GM19468 (cell line): ENCODE measurements around the gene CAVIN2.
"Not testable (repeated sequence)": the region's sequence is repeated elsewhere in the genome, so short reads cannot be mapped to it uniquely, and the experiment has no call there.

Source experiments
- ATAC-seq: cut with Tn5 transposase; IDR thresholded peaks from one replicate; pipeline ENCODE4 v1.9.1; 2021; ENCODE audit warnings: mild to moderate bottlenecking, moderate library complexity, moderate number of reproducible peaks; ENCODE audit not compliant: unreplicated experiment; ENCODE audit errors: extremely low read depth

Gene CAVIN2

DNA sequence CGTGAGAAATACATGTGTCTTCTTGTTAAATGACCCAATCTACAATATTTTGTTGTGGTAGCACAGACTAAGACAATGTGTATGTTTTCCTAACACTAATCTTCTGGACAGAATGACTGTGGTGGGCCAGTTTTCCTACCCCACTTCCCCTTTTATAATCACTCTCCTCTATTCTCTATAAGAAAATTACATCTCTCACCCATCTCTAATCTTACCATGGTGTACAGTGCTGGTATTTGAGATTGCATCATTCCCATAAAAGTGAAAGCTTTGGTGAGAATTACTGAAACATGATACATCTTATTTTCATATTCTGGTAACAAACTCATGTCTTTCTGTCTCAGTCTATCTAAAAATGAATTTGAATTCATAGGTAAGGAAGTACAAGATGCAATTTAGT, 40.5 kb downstream of the CAVIN2 start:
- ATAC-seq = no peak

DNA sequence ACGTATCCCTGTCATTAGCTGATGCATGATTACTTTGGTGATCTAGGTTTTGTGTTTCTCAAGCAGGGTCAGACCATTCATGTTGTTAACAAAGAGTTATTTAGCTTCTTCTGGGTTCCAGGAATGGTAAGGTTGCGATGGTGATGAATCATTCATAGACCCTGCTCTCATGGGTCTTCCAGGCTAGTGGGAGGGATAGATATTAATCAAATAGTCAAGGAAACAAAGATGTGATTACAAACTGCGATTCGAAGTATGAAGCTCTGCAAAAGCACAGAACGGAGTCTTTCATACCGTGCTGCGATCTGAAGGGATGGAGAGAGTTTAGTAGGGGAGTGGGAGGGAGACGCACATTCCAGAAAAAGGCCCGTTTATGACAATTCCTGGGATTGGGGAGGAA, 42.1 kb downstream of the CAVIN2 start:
- ATAC-seq = no peak

DNA sequence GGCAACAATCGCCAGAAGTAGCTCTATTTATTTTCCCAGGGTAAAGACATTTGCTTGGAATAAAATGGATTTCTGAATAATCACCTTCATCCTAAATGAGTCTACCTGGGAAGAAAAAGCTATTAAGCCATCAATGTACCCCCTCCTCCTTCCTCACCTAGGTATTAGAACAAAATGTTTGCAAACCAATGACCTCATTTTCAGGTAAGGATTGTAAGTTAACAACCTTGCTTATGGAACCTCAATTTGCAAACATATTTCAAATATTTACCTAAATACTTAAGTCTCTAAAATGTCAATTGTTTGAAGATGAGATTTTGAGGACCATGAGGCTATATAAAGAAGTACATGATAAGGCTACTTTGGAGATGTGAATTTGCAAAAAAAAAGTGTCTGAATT, 43.9 kb downstream of the CAVIN2 start:
- no peak for ATAC-seq

DNA sequence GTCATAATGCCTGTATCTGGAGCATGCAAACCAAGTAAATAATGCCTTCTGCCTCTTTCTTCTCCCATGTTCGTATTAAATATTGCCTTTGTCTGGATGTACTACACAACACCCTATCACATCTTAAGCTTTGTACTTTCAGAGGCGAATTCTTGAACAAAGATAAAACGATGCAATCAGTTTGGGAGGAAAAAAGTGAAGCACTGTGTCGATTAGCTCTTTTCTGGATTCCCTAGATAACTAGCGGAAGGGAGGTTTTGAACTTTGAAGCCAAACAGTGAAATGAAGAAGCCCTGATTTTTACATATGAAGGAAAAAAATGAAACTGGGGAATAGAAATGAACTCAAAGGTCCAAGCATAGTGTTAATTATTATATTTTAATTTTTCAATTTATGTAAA, 44.7 kb downstream of the CAVIN2 start:
- no peak for ATAC-seq

DNA sequence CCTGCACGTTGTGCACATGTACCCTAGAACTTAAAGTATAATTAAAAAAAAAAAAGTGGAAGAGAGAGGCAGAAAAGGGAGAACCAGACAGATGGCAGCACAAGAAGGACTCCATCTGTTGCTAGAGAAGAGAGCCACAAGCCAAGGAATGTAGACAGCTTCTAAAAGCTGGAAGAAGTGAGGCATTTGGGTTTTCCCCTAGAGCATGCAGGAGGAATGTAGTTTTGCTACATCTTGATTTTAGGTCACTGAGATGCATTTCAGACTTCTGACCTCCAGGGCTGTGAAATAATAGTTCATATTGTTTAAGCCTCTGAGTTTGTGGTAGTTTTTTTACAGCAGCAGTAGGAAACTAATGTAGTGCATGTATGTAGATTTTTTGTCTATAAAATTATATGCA, 46.0 kb downstream of the CAVIN2 start:
- ATAC-seq = no peak

DNA sequence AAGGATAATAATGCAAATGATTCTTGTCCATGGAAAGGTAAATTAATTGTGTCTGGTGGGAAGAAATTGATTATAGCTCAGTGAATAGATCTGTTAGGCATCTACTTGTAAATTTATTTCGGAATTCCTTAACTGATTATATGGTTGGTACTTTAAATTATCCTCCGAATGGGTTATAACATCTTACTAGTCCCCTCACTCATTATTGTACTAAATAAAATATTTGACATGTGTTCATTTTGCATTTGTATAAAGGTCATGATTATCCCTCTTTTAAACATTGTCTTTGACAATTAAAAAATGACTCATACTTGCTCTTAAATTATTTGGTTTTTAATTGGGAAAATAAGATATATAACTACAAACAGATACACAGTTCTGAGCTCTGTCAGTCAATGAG, 47.4 kb downstream of the CAVIN2 start:
- no peak for ATAC-seq

DNA sequence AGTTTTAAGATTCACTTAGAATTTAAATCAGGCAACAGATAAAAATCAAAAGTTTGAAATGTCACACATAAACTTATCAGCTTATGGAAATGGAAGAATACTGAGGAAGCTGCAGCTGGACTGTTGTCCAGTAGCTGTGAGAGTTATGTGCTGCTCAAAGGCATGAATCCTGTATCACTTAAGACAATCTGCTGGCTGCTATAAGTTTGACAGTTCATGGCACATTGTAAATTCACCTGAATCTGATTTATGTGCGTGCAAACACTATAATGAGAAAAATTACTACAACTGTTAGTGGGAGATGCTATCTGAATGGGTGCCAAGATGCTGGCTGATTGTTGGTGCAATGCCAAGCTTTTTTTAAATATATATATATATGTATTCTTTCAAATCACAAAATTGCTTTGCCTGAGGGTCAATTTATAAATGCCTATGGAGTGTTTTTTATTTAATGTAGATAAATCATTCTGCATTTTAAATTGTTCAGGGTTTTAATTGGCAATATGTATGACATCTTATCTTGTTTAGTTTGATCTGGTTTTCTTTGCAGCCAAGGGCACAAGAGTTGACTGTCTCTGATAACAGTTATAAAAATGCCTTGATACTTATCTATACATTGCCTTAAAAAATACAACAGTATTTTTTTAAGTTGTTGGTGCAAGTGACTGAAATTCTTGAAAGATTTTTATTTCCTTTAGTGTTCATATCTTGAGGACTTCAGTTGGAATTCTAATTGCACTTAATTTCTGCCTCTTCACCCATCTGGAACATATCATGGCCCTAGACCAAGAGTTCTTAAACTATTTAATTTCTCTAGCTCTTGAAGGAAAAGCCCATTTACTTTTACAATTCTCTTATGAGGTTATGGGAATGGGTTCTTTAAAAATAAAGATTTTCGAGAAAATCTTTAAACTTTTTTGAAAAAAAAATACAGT, 48.7 kb downstream of the CAVIN2 start:
- ATAC-seq = no peak

DNA sequence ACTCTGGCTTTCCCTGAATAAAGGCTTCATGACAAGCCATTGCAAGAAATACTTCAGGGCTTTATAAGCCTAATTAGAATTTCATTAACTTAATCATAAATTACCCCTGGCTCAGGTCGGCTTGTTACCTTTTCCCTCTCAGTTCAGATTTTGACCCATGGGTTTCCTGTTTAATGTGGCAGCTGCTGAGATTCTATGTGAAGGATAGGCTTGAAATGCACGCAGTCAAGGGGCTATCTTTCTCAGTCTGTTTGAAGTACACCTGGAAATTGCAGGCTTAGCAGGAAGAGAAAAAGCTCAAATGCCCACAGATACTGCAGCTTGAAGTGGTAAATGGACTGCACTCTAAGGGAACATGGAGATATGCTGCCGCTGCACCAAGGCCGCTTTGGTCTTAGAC, 49.4 kb downstream of the CAVIN2 start:
- ATAC-seq = no peak

DNA sequence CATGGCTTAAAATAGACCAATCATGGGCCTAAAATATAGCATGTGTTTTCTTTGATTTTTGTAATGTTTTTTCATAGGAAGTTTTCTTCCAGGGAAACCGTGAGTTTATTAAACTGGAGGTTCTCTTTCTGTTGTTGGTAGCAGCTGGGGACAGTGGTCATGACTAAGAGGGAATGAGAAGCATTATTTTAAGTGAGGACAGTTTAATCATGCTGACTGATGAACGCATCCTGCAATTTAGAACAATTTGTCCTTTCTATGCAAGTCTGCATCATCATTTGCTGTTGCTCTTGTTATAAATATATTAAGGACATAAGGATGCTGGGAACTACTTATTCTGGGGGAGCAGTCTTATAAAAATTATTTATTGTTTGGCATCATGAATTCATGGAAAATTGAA, 51.2 kb downstream of the CAVIN2 start:
- no peak for ATAC-seq

DNA sequence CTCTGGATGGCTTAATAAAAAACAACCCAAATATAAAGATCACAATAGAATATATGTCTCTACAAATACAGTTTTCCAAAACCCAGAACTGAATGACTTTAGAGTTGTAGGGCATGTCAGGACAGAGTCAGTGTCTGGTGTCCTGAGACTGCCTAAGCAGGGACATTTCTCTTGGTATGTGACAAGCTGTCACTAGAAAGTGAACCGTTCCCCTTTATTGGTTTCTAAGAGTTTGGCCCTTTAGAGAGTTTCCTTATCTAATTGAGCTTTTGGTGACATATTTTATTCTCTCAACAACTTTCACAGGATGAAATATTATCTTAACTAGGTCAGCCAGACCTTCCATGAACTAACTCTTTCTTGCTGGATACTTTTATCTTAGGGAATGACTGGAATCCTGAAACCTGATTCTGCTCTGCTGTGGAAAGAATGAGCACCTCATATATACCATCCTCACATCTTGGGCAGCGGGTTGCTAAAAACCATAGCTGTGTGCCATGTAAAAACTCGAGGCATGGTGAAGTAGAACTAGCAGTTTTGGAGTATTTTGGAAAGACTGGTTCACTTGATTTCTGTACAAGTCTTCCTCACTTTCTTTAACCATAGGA, 54.8 kb downstream of the CAVIN2 start:
- ATAC-seq = no peak

DNA sequence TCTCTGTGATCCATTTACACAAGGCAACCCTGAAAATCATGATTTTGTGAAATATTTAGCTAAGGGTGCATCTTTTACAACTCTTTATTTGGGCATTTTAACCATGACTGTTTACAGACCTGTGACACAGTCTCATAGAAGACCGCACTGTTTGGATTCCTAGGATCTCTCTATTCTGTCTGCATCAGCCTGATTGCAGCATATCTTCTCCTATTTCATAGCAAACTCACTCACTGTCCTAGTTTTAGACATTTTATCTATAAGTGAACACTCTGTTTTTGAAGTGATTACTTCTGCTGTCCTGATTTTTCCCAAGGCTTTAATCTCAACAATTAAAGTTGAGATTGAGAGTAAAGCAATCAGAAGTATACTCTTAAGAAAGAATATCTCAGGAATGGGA, 56.2 kb downstream of the CAVIN2 start:
- no peak for ATAC-seq

DNA sequence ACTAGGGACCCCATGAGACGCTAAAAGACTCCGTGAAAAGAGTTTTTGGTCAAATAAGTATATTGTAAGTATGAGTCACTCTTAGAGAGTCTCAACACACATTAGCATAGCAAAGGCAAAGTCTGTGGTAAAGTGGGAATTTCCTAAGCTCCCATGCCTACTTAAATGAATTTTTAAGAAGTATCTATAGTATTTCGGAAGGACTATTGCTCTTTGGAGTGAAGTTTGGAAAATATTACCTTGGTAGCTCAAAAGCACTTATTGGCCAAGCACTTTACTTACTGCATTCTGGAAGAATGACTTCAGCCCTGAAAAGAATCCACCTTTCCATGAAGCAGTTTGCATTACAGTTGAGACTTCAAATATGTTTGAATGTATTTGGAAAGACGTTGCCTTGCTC, 57.1 kb downstream of the CAVIN2 start:
- no peak for ATAC-seq

DNA sequence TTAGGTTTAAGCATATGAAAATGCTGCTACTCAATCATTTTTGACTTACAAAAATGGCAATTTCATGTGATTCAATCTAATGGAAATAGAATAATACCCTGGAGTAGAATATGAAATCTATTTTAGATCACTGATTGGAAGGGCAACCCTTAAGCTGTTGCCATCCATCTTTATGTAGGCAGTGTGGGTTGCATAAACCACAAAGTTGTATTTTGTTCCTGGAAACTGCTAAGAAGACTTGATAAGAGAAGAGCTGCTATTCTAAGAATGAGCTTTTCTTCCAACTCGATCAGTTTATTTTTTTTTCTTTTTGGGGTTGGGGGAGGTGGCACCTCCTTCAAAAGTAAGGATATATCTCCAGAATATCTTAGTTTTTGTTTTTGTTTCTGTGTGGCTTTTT, 60.2 kb downstream of the CAVIN2 start:
- ATAC-seq = no peak

DNA sequence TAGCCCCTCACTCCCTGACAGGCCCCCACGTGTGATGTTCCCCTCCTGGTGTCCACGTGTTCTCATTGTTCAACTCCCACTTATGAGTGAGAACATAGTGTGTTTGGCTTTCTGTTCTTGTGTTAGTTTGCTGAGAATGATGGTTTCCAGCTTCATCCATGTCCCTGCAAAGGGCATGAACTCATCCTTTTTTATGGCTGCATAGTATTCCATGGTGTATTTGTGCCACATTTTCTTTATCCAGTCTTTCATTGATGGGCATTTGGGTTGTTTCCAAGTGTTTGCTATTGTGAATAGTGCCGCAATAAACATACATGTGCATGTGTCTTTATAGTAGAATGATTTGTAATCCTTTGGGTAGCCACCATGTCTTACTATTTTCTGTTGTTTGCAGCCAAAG, 61.2 kb downstream of the CAVIN2 start:
- ATAC-seq = not testable (repeated sequence)
